BE2C (cell line): ENCODE data around the gene CMC1.
"Not testable (repeated sequence)": the region's sequence is repeated elsewhere in the genome, so short reads cannot be mapped to it uniquely, and the experiment has no call there.

ENCODE experiments used
- DNase-seq: peaks from one replicate; pipeline ENCODE4 v3.0.0-alpha.2; 2020
- H3K27me3 ChIP-seq: fragments of 250-450 bp; sonication (Bioruptor Pico); 2 replicates; pipeline ENCODE4 v1.5.1; 2020; ENCODE audit warnings: mild to moderate bottlenecking
- H3K36me3 ChIP-seq: fragments of 250-450 bp; sonication (Bioruptor Pico); 2 replicates; pipeline ENCODE4 v1.5.1; 2020; ENCODE audit warnings: mild to moderate bottlenecking
- H3K4me1 ChIP-seq: fragments of 250-450 bp; sonication (Bioruptor Pico); 2 replicates; pipeline ENCODE4 v1.5.1; 2020
- H3K4me3 ChIP-seq: 2 replicates; pipeline ENCODE4 v1.5.1; 2011; ENCODE audit warnings: low read depth, low read length
- H3K9me3 ChIP-seq: fragments of 250-450 bp; sonication (Bioruptor Pico); 2 replicates; pipeline ENCODE4 v1.5.1; 2020
- TF ChIP-seq, protein P1 (sequence below): IDR thresholded peaks from 2 replicates; pipeline ENCODE4 v1.5.1; 2012; ENCODE audit warnings: mild to moderate bottlenecking, low read depth, low read length

Gene CMC1

DNA sequence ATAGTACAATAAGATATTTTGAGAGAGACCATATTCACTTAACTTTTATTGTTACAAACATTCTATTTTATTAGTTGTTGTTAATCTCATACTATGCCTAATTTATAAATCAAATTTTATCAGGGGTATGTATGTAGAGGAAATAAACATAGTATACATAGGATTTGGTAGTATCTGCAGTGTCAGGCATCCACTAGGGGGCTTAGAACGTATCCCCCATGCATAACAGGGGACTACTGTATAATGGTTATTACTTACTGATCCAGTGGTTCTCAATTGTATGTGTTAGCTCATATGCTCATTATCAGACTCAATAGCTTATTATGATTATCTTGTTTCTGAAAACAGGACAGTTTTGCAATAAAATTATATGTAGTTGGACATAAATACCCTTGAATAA lies 27.6 kb downstream of the CMC1 start:
- DNase-seq: no peak
- H3K4me3 ChIP-seq: no peak overlapping the region
- no peaks in the 10 kb centered on the region for H3K36me3 ChIP-seq
- H3K27me3 ChIP-seq: no peaks in the 10 kb centered on the region
- TF ChIP-seq, protein P1, sequence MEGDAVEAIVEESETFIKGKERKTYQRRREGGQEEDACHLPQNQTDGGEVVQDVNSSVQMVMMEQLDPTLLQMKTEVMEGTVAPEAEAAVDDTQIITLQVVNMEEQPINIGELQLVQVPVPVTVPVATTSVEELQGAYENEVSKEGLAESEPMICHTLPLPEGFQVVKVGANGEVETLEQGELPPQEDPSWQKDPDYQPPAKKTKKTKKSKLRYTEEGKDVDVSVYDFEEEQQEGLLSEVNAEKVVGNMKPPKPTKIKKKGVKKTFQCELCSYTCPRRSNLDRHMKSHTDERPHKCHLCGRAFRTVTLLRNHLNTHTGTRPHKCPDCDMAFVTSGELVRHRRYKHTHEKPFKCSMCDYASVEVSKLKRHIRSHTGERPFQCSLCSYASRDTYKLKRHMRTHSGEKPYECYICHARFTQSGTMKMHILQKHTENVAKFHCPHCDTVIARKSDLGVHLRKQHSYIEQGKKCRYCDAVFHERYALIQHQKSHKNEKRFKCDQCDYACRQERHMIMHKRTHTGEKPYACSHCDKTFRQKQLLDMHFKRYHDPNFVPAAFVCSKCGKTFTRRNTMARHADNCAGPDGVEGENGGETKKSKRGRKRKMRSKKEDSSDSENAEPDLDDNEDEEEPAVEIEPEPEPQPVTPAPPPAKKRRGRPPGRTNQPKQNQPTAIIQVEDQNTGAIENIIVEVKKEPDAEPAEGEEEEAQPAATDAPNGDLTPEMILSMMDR: peak; percentile 47
- no peaks in the 10 kb centered on the region for H3K9me3 ChIP-seq
- no peaks in the 10 kb centered on the region for H3K4me1 ChIP-seq

- H3K4me1 ChIP-seq, H3K9me3 ChIP-seq, H3K4me3 ChIP-seq, H3K36me3 ChIP-seq, H3K27me3 ChIP-seq, DNase-seq: not testable (repeated sequence)
Measured at GRCh38 chr3:28269884-28270283, 28.5 kb downstream of the CMC1 start.

DNA sequence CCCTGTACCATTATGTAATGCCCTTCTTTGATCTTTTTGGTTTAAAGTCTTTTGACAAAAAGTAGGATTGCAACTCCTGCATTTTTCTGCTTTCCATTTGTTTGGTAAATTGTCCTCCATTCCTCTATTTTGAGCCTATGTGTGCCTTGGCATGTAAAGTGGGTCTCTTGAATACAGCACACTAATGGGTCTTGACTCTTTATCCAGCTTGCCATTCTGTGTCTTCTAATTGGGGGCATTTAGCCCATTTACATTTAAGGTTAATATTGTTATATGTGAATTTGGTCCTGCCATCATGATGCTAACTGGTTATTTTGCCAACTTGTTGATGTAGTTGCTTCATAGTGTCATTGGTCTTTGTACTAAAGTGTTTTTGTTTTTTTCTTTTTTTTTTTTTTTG lies 32.4 kb downstream of the CMC1 start:
- TF ChIP-seq, protein P1: no peak
- no peaks in the 10 kb centered on the region for H3K27me3 ChIP-seq
- no peaks in the 10 kb centered on the region for H3K4me1 ChIP-seq
- no peaks in the 10 kb centered on the region for H3K9me3 ChIP-seq
- no peaks in the 10 kb centered on the region for H3K36me3 ChIP-seq
- DNase-seq: no peak
- no peak overlapping the region for H3K4me3 ChIP-seq

DNA sequence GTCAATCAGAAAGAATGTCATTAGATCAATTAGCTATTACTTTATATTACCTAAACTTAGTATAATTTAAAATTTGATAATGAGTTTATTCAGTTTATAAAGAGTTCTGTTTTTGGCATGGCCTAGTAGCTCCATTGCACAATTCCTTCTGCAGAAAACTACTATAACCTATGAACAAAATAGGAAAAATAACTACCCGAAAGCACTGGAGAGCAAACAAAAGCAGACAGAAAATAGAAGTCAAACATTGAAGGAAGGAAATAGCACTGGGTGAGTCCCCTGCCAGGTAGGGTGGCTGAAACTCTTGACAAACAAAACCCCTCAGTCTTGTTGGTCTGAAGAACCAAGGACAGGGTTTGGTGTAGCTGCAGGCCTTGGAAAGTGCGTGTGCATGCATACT lies 37.5 kb downstream of the CMC1 start:
- Histone ChIP-seq H3K4me1 (peaks cover 3% of the 10 kb centered on the region; the same call in 1 of the 2 replicates), H3K4me3 (no peak overlapping the region), H3K36me3 (no peaks in the 10 kb centered on the region), H3K9me3 (no peaks in the 10 kb centered on the region), H3K27me3 (no peaks in the 10 kb centered on the region)
- no peak for DNase-seq
- TF ChIP-seq, protein P1: no peak

GRCh38 chr3:28279770-28280169 lies 38.4 kb downstream of the CMC1 start:
- Histone ChIP-seq H3K4me3 (no peak overlapping the region), H3K27me3 (no peaks in the 10 kb centered on the region), H3K9me3 (no peaks in the 10 kb centered on the region), H3K4me1 (peaks cover 3% of the 10 kb centered on the region; the same call in 1 of the 2 replicates), H3K36me3 (no peaks in the 10 kb centered on the region)
- DNase-seq: no peak
- TF ChIP-seq, protein P1: no peak

- Histone ChIP-seq H3K36me3 (no peaks in the 10 kb centered on the region), H3K4me1 (peaks cover 3% of the 10 kb centered on the region; the same call in 1 of the 2 replicates), H3K9me3 (no peaks in the 10 kb centered on the region), H3K27me3 (no peaks in the 10 kb centered on the region), H3K4me3 (no peak overlapping the region)
- TF ChIP-seq, protein P1: no peak
- DNase-seq: no peak
Measured at GRCh38 chr3:28280781-28281180, 39.4 kb downstream of the CMC1 start.

DNA sequence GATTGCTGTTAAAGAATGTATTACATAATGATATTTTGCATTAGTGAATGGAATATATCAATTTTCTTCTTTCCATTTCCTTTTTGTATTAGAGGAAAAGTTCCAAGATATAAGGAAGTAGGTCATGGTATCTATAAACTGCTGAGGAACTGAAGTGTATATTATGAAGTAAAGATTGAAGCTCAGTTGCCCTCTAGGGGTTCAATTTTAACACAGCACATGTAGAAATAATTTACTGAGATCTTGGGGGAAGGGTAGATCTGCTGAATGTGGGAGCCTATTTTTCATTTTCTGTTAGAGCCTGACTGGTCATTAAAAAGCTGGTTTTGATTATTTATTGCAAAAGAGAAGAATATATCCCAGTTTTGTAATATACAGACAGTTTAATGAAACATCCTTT lies 45.2 kb downstream of the CMC1 start:
- DNase-seq: no peak
- no peaks in the 10 kb centered on the region for H3K9me3 ChIP-seq
- H3K4me1 ChIP-seq: peaks cover 2% of the 10 kb centered on the region; the same call in 1 of the 2 replicates
- no peaks in the 10 kb centered on the region for H3K36me3 ChIP-seq
- H3K27me3 ChIP-seq: no peaks in the 10 kb centered on the region
- no peak overlapping the region for H3K4me3 ChIP-seq
- TF ChIP-seq, protein P1: peak; percentile 46
